Liver (tissue), 9 donors: Measurements from ENCODE around the gene SGSH. TPM values are rescaled to one million over a fixed set of nuclear protein-coding genes. Genes with fewer than 3 reads are reported as not detected.

ENCODE experiments used
- DNase-seq: peaks from one replicate; pipeline ENCODE4 v3.0.0-alpha.2; 2017; ENCODE audit warnings: low spot score
- H3K27ac ChIP-seq, 2 donors: one replicate each; pipeline ENCODE4 v1.7.0; 2013; ENCODE audit warnings: inconsistent platforms in 2 of 2, low read length in 2 of 2, control low read depth in 1 of 2, low read depth in 1 of 2, mild to moderate bottlenecking in 1 of 2
- H3K27me3 ChIP-seq, 4 donors: one replicate each; pipeline versions ENCODE4 v1.6.1 to v1.7.0; 2013; ENCODE audit warnings: low read length in 3 of 4, inconsistent platforms in 1 of 4, mild to moderate bottlenecking in 1 of 4, moderate library complexity in 1 of 4; ENCODE audit not compliant: control insufficient read depth in 4 of 4, insufficient read depth in 4 of 4
- H3K36me3 ChIP-seq, 4 donors: one replicate each; pipeline versions ENCODE4 v1.6.1 to v1.7.0; 2013; ENCODE audit warnings: low read length in 3 of 4, mild to moderate bottlenecking in 3 of 4, low read depth in 1 of 4, moderate library complexity in 1 of 4; ENCODE audit not compliant: control insufficient read depth in 4 of 4, insufficient read depth in 3 of 4
- H3K4me1 ChIP-seq, 4 donors: one replicate each; pipeline versions ENCODE4 v1.6.1 to v1.7.0; 2013; ENCODE audit warnings: low read length in 3 of 4, mild to moderate bottlenecking in 3 of 4, moderate library complexity in 1 of 4; ENCODE audit not compliant: control insufficient read depth in 4 of 4, insufficient read depth in 4 of 4
- H3K4me3 ChIP-seq, 3 donors: one replicate each; pipeline versions ENCODE4 v1.6.1 to v1.7.0; 2013; ENCODE audit warnings: low read length in 3 of 3, control low read depth in 1 of 3, low read depth in 1 of 3, mild to moderate bottlenecking in 1 of 3
- H3K9ac ChIP-seq, 2 donors: one replicate each; pipeline ENCODE4 v1.7.0; 2013; ENCODE audit warnings: low read length in 2 of 2, mild to moderate bottlenecking in 2 of 2, moderate library complexity in 2 of 2, control low read depth in 1 of 2, low read depth in 1 of 2
- H3K9me3 ChIP-seq, 4 donors: one replicate each; pipeline versions ENCODE4 v1.6.1 to v1.7.0; 2013; ENCODE audit warnings: low read length in 3 of 4; ENCODE audit not compliant: control insufficient read depth in 4 of 4
- CTCF ChIP-seq: fragments of 150-350 bp; IDR thresholded peaks from 2 replicates; pipeline ENCODE4 v1.5.1; 2017; ENCODE audit warnings: improper control_type of control experiment, low read depth, low read length; ENCODE audit not compliant: missing input control
- EGR1 ChIP-seq, 2 donors: IDR thresholded peaks; 2 replicates each; pipeline ENCODE4 v1.6.1; 2016 to 2018; ENCODE audit warnings: antibody characterized with exemption in 2 of 2, low read depth in 2 of 2
- FOXA2 ChIP-seq: IDR thresholded peaks from 2 replicates; pipeline ENCODE4 v1.6.1; 2016; ENCODE audit warnings: antibody characterized with exemption
- GABPA ChIP-seq, 2 donors: IDR thresholded peaks in 1 of 2; conservative IDR thresholded peaks in 1 of 2; 2 replicates each; pipeline ENCODE4 v1.6.1; 2016; ENCODE audit warnings: antibody characterized with exemption in 2 of 2, mild to moderate bottlenecking in 1 of 2, moderate library complexity in 1 of 2
- HNF4G ChIP-seq: IDR thresholded peaks from 2 replicates; pipeline ENCODE4 v1.6.1; 2016; ENCODE audit warnings: antibody characterized with exemption
- JUND ChIP-seq, 2 donors: IDR thresholded peaks; 2 replicates each; pipeline ENCODE4 v1.6.1; 2016; ENCODE audit warnings: antibody characterized with exemption in 2 of 2
- RAD21 ChIP-seq, 2 donors: IDR thresholded peaks; 2 replicates each; pipeline ENCODE4 v1.6.1; 2016; ENCODE audit warnings: antibody characterized with exemption in 2 of 2, mild to moderate bottlenecking in 2 of 2
- REST ChIP-seq: IDR thresholded peaks from 2 replicates; pipeline ENCODE4 v1.6.1; 2016; ENCODE audit warnings: antibody characterized with exemption, mild to moderate bottlenecking
- SP1 ChIP-seq: IDR thresholded peaks from 2 replicates; pipeline ENCODE4 v1.6.1; 2018; ENCODE audit warnings: antibody characterized with exemption, mild to moderate bottlenecking
- TAF1 ChIP-seq: conservative IDR thresholded peaks from 2 replicates; pipeline ENCODE4 v1.6.1; 2016; ENCODE audit warnings: antibody characterized with exemption, mild to moderate bottlenecking
- YY1 ChIP-seq: IDR thresholded peaks from 2 replicates; pipeline ENCODE4 v1.6.1; 2016; ENCODE audit warnings: antibody characterized with exemption, mild to moderate bottlenecking
- WGBS: extraction: QIAGEN DNeasy Blood & Tissue Kit; methylation state at CpG from one replicate; pipeline ENCODE4 v1.1.7; 2013; 5-methylcytosine and 5-hydroxymethylcytosine counted together
- polyA plus RNA-seq, 2 donors: library from polyadenylated mRNA; stranded (reverse) in 1 of 2; unstranded in 1 of 2; fragments of 200-250 nt in 1 of 2; fragments of >200 nt in 1 of 2; fragmentation: Nextera tagmentation in 1 of 2; extraction: Ambion mirVana in 1 of 2; gene quantifications; one replicate each; pipeline versions ENCODE4 v1.2.1 to v1.2.3, GENCODE V29; 2013 to 2015
- total RNA-seq, 2 donors: library from RNA; depleted of rRNA; stranded (reverse); fragments of >200 nt; gene quantifications; one replicate each; pipeline ENCODE4 v1.2.3, GENCODE V29; 2014
- donor health status: healthy.
- donor health status: healthy.
- donor health status: healthy.
- donor health status: healthy.
- donor health status: healthy.

The SGSH gene
- total and polyA plus RNA-seq, 4 donors: 5.8 to 19.8 (median 12.9) TPM

- DNase-seq: no peak
- 97% methylated on average over 40 of the region's 40 CpGs for WGBS
- Histone ChIP-seq H3K27me3 (no peaks in the 10 kb centered on the region), H3K4me3 (no peak overlapping the region), H3K9ac (no peak overlapping the region), H3K27ac (no peak overlapping the region), H3K36me3 (peaks cover 2 to 21% (median 5%) of the 10 kb centered on the region in 4 donors), H3K4me1 (peaks cover 0 to 21% (median 9%) of the 10 kb centered on the region in 4 donors), H3K9me3 (no peaks in the 10 kb centered on the region)
- TF ChIP-seq EGR1 (IDR thresholded peaks at IDR 0.05; ENCODE audit: low read depth in 2 of 2): no peak
- TF ChIP-seq SP1: no peak
- no peak for TF ChIP-seq FOXA2
- no peak for TF ChIP-seq GABPA (IDR thresholded peaks at IDR 0.05 in 1 of 2, conservative IDR thresholded peaks at IDR 0.05 in 1 of 2)
- TF ChIP-seq HNF4G: no peak
- no peak for TF ChIP-seq REST
Observed at GRCh38 chr17:80216473-80217456, 3.4 kb downstream of the SGSH start.

- no peaks in the 10 kb centered on the region for H3K27me3 ChIP-seq
- 92% methylated on average over 17 of the region's 17 CpGs for WGBS
- H3K27ac ChIP-seq: no peak overlapping the region
- TF ChIP-seq EGR1 (IDR thresholded peaks at IDR 0.05; ENCODE audit: low read depth in 2 of 2) (no peak), YY1 (no peak), CTCF (no peak), RAD21 (IDR thresholded peaks at IDR 0.05) (no peak), TAF1 (no peak), JUND (IDR thresholded peaks at IDR 0.05) (no peak)
- H3K9ac ChIP-seq: no peak overlapping the region
- no peak overlapping the region for H3K4me3 ChIP-seq
- no peaks in the 10 kb centered on the region for H3K9me3 ChIP-seq
- DNase-seq: no peak
- H3K36me3 ChIP-seq: peaks cover 2 to 40% (median 16%) of the 10 kb centered on the region in 4 donors
- peaks cover 0 to 11% (median 4%) of the 10 kb centered on the region in 4 donors for H3K4me1 ChIP-seq
Observed at GRCh38 chr17:80214878-80215210, 5.3 kb downstream of the SGSH start.
